ENCODE results near the gene PSMB2.

GRCh38 chr1:35588197-35588910 lies 53.0 kb downstream of the PSMB2 start:
- no peak for TF ChIP-seq CTCF (IDR thresholded peaks at IDR 0.05; ENCODE audit: low read depth, low read length)
- TF ChIP-seq EZH2phosphoT487 (IDR thresholded peaks at IDR 0.05; ENCODE audit: low read depth): no peak
